Muscle of back (tissue), 11 donors: ENCODE measurements around the gene ZG16B. TPM values are rescaled to one million over a fixed set of nuclear protein-coding genes. Genes with fewer than 3 reads are reported as not detected.

Source experiments
- DNase-seq, 3 donors: peaks; one replicate each; pipeline versions ENCODE4 v3.0.0 to v3.0.0-alpha.2; 2013
- polyA plus RNA-seq, 10 donors: library from polyadenylated mRNA; unstranded; fragments of 120-200 nt; gene quantifications; one replicate each; pipeline ENCODE4 v1.2.1, GENCODE V29; 2013; ENCODE audit not compliant: insufficient read length in 10 of 10

Gene ZG16B
- polyA plus RNA-seq, 10 donors, result 0.24 to 0.90 (median 0.56) TPM; not detected in 1

DNA sequence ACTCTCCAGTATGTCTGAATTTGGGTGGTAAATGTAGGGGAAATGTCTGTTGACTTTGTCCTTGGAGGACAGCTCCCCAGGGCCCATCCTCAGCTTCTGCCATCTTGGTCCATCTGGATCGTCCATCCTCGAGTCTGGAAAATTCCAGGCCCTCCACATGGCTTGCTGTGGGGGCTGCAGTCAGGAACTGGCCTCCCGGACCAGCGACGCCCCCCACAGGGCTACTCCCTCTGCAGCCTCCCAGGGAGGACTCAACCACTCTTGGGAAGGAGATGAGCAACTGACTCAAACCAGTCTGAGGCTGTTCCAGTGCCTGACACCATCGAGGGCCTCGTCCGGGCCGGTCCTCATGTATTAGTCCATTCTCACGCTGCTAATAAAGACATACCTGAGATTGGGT, 5.5 kb upstream of the ZG16B start:
- DNase-seq, result no peak

DNA sequence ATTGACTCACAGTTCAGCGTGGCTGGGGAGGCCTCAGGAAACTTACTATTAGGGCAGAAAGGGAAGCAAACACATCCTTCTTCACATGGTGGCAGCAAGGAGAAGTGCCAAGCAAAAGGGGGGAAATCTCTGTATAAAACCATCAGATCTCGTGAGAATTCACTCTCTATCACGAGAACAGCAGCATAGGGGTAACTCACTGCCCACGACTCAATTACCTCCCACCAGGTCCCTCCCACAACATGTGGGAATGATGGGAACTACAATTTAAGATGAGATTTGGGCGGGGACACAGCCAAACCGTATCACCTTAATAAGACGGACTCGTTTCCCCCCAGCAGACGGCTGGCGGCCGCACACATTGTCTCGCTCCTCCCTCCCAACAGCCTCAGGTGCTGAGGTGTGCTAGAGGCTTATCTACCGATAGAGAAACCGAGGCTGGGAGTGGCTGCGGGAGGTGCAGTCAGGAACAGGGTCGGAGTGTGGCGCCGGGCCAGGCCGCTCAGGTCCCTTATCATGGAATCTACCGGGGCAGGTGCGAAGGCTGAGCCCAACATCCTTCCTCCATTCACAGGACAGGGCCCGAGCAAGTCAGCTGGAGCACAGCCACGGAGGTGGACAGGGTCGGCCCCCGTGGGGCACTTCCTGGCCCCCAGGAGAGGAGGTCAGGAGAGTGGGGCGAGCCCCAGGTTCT, 4.9 kb upstream of the ZG16B start:
- no peak for DNase-seq

DNA sequence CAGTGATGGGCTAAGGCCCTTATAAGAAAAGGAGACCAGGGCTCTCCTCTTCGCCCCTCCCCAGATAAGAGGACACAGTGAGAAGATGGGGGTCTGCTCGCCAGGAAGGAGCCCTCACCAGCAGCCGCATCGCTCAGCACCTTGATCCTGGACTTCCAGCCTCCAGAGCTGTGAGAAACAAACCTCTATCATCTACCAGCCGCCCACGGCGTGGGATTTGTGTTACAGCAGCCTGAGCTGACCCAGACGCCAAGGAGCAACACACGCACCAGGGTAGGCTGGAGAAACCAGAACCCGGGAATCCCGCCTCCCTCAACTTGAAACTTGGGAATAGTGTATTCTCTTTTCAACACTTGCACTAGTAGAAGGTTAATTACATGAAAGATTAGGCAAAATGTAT, 4.2 kb upstream of the ZG16B start:
- DNase-seq, result no peak

DNA sequence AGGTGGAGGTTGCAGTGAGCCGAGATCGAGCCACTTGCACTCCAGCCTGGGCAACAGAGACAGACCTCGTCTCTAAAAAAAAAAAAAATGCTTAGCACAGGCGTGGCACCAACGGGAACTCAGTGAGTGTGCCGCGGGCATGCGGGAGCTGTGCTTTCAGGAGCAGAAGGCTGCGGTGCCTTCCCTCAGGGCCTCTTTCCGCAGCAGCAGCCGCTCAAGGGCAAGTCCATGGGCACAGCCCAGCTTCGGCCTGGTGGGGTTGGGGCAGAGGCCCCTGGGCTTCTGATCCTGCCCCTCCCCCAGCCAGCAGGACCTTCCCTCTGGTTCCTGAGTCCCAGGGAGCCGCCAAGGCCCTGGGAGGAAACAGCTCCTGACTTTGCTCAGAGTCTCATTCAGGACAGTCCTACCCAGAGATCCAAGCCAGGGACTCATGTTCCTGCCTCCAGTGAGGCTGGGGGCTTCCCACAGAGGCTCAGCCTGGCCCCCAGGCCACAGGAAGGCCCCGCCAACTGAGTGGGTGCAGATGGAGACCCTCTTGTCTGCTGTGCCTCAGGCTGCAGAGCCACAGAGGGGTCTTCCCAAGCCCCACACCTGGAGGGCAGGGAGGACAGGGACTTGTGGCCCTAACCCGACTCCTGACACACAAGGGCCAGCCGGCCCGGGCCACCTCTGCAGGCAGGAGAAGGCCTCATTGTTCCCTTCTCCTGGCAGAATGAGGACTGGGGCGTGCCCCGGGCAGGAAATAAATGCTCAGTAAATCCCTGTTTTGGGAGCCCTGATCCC, 3.3 kb upstream of the ZG16B start:
- no peak for DNase-seq

DNA sequence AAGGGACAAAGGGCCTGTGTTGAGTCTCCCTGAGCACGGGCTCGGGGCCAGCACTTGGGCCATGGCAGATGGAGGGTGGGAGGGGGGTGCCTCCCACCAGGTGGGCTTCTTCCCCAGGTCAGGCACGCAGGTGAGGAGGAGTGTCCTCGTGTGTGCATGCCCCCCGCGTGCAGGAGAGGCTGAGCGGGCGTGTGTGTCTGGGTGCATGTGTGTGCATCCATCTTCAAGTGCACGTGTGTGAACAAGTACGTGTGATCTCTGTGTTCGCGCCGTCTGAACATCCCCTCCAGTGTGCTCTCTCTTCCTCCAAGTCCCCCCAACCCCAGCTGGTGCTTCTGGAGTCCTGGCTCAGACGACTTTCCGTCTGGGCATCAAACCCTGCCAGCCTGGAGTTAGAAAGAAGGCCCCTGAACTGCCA, 2.7 kb upstream of the ZG16B start:
- DNase-seq, result no peak

DNA sequence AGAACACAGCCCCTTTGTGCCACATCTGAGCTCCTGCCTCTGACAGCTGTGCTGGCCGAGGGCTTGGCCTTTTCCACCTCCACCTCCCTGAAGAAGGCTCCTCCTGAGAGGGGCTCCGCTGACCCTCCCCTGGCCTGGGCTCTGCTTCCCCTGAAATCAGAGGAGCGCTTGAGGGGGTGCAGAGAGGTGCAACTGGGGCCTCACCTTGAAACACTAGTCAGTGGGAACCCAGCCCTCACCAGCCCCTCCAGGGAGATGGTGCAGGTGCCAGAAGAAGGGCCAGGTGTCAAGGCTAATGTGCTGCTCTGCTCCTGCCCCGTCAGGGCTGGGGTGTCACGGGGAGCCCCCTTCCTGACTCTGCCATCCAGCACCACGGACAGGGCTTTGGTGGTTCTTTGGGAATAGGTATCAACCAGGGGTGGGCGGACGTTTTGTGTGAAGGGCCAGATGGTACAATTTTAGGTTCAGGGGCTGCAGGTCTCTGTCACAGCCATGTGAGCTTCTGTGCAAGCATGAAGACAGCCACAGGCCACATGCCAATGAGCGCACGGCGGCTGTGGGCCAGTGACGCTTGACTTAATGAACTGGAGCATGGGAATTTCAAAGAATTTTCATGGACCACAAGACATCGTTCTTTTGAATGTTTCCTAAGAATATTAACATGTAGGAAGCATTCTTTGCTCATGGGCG, 2.1 kb upstream of the ZG16B start:
- DNase-seq, result no peak

DNA sequence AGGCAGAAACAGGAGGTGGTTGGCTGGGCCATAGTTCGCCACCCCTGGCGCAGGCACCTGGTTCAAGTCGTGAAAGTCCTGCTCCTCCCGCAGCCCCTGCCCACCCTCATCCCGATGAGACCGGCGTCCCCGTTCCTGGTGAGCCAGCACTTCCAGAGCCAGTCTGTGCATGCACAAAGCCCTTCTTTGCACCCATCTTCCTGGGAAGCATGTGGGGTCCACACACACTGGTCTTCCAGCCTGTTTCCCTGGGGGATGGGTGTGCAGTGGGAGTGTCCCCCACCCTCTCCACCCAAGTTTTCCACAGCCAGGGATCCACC, 1.6 kb upstream of the ZG16B start:
- no peak for DNase-seq

DNA sequence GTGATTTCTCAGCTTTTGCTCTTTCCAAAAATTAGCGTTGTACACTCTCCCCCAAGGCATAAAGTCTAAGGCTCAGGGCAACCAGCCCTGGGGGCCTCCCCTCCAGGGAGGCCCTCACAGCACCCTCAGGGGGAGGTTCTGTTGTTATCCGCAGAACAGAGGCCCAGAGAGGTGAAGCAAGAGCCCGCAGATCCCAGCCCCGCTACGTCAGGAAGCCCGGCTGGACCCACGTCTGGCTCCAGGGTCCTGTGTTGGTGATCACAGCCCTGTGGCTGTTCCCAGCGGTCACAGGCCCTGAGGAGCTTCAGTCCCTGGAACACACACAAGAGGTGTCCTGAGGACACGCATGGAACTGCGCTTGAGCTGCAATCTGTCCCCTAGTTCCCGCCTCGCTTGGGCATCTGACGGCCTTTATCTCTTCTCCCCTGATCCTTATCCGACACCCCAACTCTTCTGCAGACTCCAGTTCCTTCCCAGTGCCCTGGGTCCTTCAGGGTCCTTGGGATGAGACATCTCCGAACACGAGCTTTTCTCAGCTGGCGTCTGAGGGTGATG, 1.1 kb upstream of the ZG16B start:
- no peak for DNase-seq

DNA sequence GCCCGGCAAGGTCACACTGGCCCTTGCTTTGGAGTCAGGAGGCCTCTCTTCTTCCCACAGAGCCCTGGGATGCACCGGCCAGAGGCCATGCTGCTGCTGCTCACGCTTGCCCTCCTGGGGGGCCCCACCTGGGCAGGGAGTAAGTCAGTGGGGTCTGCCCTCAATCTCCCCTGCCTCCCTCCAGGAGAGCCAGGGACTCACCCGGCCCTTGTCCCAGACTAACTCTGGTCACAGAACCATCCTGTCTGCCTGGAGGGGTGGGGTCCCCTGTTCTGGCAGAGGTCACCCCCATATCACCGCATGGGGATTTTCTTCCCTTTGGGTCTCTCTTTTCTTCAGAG, 222 bp downstream of the ZG16B start:
- no peak for DNase-seq

DNA sequence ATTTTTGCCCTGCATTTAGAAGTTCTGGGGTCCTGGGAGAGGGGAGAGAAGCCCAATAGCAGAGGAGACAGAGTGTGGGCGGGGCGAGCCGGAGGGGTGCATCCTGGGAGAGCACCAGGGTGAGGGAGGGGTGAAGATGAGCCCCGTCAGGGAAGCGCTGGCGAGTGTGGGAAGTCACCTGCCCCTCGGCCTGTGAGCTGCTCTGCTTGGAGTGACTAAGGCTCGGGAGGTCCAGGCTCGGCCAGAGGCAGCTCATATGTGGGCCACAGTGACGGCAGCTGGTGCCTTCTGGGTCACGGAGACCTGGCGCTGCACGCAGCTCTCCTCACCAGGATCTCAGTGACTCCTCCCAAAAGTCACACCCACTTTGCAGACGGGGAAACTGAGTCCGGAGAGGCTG, 1.1 kb downstream of the ZG16B start:
- no peak for DNase-seq

DNA sequence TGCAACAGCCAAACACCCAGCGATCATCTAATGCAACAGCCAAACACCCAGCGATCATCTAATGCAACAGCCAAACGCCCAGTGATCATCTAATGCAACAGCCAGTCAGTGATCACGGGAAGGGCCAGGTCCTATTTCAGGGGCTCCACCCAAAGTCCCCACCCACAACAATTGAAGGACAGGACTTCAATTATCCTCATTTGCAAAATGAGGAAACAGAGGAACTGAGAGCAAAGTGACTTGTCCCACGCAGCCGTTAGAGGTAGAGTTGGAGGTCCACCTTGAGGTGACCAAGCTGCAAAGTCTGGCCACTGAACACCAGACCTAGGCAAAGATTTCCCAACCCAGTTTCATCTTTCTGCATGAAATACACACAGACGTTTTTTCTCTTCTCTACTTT, 3.7 kb downstream of the ZG16B start:
- no peak for DNase-seq

DNA sequence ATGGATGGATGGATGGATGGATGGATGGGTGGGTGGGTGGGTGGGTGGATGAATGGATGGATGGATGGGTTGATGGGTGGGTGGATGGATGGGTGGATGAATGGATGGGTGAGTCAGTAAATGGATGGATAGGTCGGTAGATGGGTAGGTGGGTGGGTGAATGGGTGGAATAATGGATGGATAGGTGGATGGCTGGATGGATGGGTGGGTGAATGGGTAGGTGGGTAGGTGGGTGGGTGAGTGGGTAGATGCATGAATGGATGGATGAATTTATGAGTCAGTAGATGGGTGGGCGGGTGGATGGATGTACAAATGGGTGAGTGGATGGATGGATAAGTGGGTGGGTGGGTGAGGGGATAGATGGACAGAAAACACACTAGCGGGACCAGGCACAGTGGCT, 4.9 kb downstream of the ZG16B start:
- no peak for DNase-seq

DNA sequence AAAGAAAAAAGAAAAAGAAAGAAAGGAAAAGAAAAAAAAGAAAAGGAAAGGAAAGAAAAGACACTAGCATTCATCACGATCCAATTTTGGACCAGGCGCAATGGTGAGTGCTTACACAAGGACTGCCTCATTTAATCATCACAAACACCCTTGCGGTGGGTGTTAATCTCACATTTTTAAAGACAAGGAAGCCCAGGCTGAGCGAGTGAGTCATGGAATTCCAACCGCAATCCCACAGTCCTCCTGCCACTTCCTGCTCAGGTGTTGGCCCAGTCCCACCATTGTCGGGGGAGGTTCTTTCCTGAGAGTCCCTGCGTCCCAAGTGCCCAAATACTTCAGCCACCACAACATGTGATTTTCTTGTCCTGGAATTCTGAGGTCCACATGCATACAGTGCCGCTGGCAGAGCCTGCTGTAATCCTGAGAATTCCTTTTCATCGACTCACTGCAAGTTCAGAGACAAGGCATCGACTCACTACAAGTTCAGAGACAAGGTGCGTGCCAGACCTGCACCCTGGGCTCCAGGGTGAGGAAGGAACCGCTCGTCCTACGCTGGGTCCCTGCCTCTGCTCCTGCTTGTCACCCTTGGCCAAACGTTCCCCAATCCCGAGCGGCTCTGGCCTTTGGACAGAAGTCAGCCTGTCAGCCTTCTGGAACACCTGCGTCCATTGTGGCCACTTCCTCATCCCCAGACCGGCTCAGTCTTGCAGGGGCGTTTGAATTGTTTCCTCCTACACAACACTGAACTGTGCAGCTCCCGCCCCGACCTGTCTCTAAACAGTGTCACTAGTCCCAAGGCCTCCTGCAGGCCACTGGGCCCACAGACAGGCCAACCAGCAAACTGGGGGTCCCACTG, 5.8 kb downstream of the ZG16B start:
- peak in 1 of 3 donors; percentile 97 for DNase-seq

DNA sequence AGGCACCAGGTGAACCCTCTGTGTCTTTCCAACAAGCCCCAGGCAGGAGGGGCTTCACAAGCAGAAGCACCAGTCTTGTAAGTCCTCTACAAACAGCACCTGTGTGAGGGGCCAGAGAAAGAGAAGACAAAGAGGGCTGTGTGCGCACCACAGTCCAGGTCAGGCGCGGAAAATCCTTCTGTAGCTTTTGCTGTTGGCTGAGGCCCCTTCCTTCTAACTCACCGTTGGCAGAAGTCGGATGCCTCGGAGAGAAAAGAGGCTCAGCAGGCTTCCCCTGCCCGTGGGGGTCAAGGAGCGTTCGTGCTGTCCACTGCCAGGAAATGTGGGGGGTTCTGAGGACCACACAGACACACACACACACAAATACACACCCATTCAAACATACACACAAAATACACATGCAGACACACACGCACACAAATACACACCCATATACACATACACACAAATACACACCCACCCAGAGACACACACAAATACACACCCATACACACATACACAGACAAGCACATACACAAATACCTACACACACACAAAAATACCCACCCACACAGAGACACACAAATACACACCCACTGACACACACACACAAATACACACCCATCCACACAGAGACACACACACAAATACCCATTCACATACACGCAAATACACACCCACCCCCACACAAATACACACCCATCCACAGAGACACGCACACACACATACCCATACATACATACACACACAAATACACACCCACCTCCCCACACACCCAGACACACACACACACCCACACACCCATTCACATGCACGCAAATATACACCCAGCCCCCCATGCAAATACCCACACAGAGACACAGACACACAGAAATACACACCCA, 6.8 kb downstream of the ZG16B start:
- DNase-seq, result no peak

DNA sequence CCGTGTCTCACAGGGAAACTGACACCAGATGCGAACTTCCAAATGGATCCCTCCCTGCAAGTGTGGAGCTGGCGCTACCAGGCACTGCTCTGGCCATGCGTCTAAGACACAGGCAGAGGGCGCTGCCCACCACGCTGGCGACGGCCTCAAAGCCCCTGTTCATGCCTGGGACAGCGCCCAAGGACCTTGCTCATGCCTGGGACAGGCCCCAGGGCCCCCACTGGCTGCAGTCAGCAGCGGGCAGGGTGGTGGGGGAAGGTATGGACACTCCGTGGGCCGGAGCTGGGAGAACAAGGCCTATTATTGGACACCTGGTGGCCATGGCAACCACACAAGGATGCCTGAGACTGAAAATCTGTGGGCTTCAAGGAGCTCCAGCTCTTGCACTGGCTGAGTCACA, 8.8 kb downstream of the ZG16B start:
- DNase-seq, result peak; percentile 49 to 65 (median 49)

DNA sequence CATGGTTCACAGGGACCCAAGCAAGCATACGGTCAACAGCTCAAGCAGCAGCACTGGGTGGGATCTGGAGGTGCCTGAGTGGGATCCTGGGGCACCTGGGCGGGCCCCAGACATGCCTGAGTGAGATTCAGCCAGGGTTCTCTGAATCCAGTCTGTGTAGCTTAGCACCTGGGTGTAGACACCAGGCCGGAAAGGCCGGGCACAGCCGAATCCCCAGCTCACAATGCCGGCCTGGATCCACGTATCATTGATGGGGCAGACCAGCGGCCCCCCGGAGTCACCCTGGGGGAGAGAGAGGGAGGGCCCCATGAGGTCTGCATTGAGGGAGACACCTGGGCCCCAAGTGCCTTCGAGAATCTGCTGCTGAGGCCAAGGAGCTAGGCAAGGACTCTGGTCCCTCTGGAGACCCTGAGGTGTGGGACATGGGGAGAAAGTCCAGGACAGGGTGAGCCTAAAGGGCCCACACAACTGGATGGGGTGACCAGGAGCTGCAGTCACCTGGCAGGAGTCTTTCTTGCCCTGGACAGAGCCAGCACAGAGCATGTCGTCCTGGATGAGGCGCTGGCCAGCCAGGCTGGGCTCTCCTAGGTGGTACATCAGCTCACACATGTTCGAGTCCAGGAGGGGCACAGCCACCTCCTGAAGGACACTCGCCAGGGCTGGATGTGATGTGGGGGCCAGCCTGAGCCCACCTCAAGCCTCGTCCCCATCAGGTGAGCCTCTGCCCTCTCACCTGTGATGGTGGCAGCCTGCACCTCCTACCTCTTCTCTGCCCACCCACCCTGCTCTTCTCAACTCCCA, 9.7 kb downstream of the ZG16B start:
- DNase-seq, result no peak

DNA sequence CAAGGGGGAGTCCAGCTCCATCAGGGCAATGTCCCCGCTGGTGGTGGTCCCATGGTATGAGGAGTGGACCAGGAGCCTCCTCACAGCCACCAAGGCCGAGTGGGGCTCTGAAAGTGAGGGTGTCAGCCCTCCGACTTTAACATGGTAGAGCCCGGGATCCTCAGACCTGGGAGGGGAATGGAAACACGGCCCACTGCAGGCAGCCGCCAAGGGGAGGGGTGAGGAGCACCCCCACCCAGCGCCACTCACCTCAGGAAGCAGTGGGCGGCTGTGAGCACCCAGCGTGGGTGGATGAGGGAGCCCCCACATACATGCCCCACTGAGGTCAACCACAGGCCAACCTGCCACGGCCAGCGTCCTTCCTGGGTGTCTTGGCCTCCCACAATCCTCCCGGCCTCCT, 10.8 kb downstream of the ZG16B start:
- no peak for DNase-seq

DNA sequence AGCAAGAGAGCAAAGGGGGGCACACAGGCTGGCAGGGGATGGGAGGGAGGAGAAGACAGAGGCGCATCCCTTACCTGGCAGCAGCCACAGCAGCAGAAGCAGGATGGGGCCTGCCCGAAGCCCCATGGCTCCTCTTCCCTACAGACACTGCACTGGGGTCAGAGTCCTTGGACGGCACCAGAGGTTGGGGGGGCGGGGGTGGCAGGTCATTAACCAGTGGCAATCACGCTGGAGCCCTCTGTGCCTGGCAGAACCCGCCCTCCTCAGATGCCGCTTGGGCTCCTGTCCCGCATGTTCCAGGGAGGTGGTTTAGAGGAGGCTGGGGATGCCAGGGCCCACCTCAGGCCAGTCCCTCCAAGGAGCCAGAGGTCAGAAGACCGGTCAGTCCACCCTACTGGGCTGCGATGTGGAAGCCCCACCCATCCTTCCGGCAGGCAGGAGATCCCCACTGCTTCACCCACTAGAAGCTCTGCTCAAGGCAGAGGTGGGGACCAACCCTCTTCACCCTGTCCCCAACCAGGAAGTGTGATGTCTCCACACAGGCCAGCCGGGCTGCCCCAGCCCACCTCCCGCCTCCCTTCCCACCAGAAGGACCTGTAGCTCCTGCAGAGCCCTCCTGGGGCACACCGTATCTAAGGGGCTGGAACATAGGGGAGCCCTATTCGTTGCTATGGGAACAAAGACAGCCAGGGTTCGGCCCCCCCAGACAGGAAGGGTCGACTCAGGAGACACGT, 11.7 kb downstream of the ZG16B start:
- no peak for DNase-seq

DNA sequence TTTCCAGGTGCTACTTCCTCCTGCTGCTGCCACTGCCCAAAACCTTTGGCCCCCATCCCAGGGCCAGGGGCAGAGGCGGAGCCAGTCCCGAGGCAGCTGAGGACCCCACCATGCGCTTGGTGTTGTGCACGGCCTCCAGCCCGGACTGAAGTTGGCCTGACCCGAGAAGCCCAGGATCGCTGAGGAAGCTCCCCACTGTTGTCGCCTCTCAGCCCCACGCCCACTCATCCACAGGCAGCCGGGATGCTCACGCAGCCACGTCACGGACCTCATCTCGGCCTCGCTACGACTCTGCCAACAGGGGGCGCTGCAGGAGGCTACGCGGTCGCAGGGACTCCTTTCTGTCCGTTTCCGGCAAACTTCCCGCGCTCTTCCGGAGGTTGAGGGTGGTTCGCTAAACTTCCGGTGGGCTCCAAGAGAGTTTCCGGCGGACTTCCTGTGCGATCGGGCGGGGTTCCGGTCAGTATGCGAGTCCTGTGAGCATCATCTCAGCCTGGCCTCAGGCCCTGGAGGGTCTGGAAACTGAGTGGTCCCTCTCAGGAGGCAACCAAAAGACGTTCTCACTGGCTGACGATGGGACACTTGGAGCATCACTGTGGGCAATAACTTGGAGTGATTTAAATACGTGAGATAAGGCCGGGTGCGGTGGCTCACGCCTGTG, 12.4 kb downstream of the ZG16B start:
- peak in 2 of 3 donors; percentile 50 to 55 for DNase-seq
